ENCODE results near the gene KDM8.

- no peak for TF ChIP-seq CTCF (IDR thresholded peaks at IDR 0.05)
- TF ChIP-seq EP300 (IDR thresholded peaks at IDR 0.05), result no peak
- TF ChIP-seq POLR2AphosphoS5 (IDR thresholded peaks at IDR 0.05), result no peak
- TF ChIP-seq POLR2A (IDR thresholded peaks at IDR 0.05), result no peak
These were observed 26.7 kb downstream of the KDM8 start for GRCh38 chr16:27229891-27230470.

Data from gastroesophageal sphincter (tissue), 3 donors.